ENCODE measurements around the gene BRD2. TPM values are rescaled to one million over a fixed set of nuclear protein-coding genes. Genes with fewer than 3 reads are reported as not detected.
"Not testable (repeated sequence)": the region's sequence is repeated elsewhere in the genome, so short reads cannot be mapped to it uniquely, and the experiment has no call there.

Gene BRD2
- total RNA-seq, 1 experiment from 2014 or later: 252 TPM

GRCh38 chr6:32941214-32941768 is 27.1 kb upstream of the BRD2 start:
- Histone ChIP-seq H3T11ph (ENCODE audit: low read length) (no peak overlapping the region), H3K4me2 (ENCODE audit: insufficient read depth, insufficient read length, low read length) (peak overlapping the region; percentile 43), H2BK120ac (ENCODE audit: low read depth, low read length, poor library complexity, severe bottlenecking) (no peak overlapping the region), H3K56ac (ENCODE audit: insufficient read length, low read depth, low read length) (no peak overlapping the region), H3K23me2 (ENCODE audit: insufficient read length, low read depth, low read length, poor library complexity, severe bottlenecking) (no peaks in the 10 kb centered on the region), H2BK12ac (ENCODE audit: insufficient read length, low read depth, low read length) (no peak overlapping the region), H3K9me3 (ENCODE audit: control insufficient read depth, low read depth, low read length) (no peaks in the 10 kb centered on the region), H3K27me3 (ENCODE audit: insufficient read depth, low read length) (no peaks in the 10 kb centered on the region), H3K9ac (ENCODE audit: extremely low read depth, insufficient read length, low read length) (no peak overlapping the region), H2BK20ac (ENCODE audit: low read depth, low read length, poor library complexity, severe bottlenecking) (no peak overlapping the region), H4K8ac (replicated peaks; ENCODE audit: insufficient read length, low read depth, low read length) (no peak overlapping the region), H2BK15ac (ENCODE audit: low read depth, low read length) (no peak overlapping the region), H3K14ac (ENCODE audit: insufficient read depth, low read length) (no peak overlapping the region), H2BK5ac (ENCODE audit: insufficient read length, low read length) (no peak overlapping the region), H3K79me2 (ENCODE audit: insufficient read depth, low read length) (no peaks in the 10 kb centered on the region), H3K27ac (ENCODE audit: insufficient read length, low read depth, low read length) (no peak overlapping the region), H2AFZ (ENCODE audit: low read length) (peak overlapping the region; percentile 87), H3K4me1 (ENCODE audit: insufficient read depth, low read length) (no peaks in the 10 kb centered on the region), H4K91ac (ENCODE audit: insufficient read length, low read depth, low read length) (no peak overlapping the region), H2AK5ac (ENCODE audit: insufficient read length, low read length) (no peak overlapping the region), H3K23ac (ENCODE audit: insufficient read length, low read depth, low read length) (no peak overlapping the region), H3K4ac (ENCODE audit: low read depth, low read length) (no peak overlapping the region), H4K5ac (ENCODE audit: insufficient read length, low read depth, low read length) (no peak overlapping the region), H3K18ac (ENCODE audit: insufficient read length, low read depth, low read length) (no peak overlapping the region), H3K79me1 (ENCODE audit: insufficient read depth, low read depth, low read length, poor library complexity, severe bottlenecking) (no peaks in the 10 kb centered on the region), H4K20me1 (ENCODE audit: control insufficient read depth, insufficient read depth, insufficient read length) (peaks cover 2% of the 10 kb centered on the region)
- no CpG with 5 or more reads among the region's 7 CpGs for WGBS (ENCODE audit: extremely low coverage, insufficient read length, low lambda C conversion rate)
- H3K36me3 Mint-ChIP-seq (ENCODE audit: insufficient read depth in 1 of 3, low read depth in 3 of 3): no peaks in the 10 kb centered on the region
- DNase-seq: no peak
- no peaks in the 10 kb centered on the region for H3K9me3 Mint-ChIP-seq
- H3K4me1 Mint-ChIP-seq: peaks cover 9 to 12% of the 10 kb centered on the region in 2 experiments
- H3K27ac Mint-ChIP-seq: peak overlapping the region in 1 of 3 experiments; percentile 69; a peak in 4 of 7 replicates
- TF ChIP-seq CTCF (conservative IDR thresholded peaks at IDR 0.05): no peak
- peaks cover 11% of the 10 kb centered on the region for H3K27me3 Mint-ChIP-seq (ENCODE audit: low read depth)
- H3K4me3 Mint-ChIP-seq: no peak overlapping the region

- not testable (repeated sequence) for H3K14ac ChIP-seq (ENCODE audit: insufficient read depth, low read length); H3K4me1 ChIP-seq (ENCODE audit: insufficient read depth, low read length); H3K27me3 Mint-ChIP-seq (ENCODE audit: low read depth); H3T11ph ChIP-seq (ENCODE audit: low read length); H3K36me3 Mint-ChIP-seq (ENCODE audit: insufficient read depth in 1 of 3, low read depth in 3 of 3); H2BK20ac ChIP-seq (ENCODE audit: low read depth, low read length, poor library complexity, severe bottlenecking); H4K20me1 ChIP-seq (ENCODE audit: control insufficient read depth, insufficient read depth, insufficient read length); H3K27me3 ChIP-seq (ENCODE audit: insufficient read depth, low read length); H2BK5ac ChIP-seq (ENCODE audit: insufficient read length, low read length); H3K4me2 ChIP-seq (ENCODE audit: insufficient read depth, insufficient read length, low read length); H3K27ac ChIP-seq (ENCODE audit: insufficient read length, low read depth, low read length); H2AFZ ChIP-seq (ENCODE audit: low read length); H4K91ac ChIP-seq (ENCODE audit: insufficient read length, low read depth, low read length); H3K23ac ChIP-seq (ENCODE audit: insufficient read length, low read depth, low read length); H3K79me2 ChIP-seq (ENCODE audit: insufficient read depth, low read length); H3K18ac ChIP-seq (ENCODE audit: insufficient read length, low read depth, low read length); H3K9ac ChIP-seq (ENCODE audit: extremely low read depth, insufficient read length, low read length); H2BK12ac ChIP-seq (ENCODE audit: insufficient read length, low read depth, low read length); H3K4ac ChIP-seq (ENCODE audit: low read depth, low read length); H3K9me3 Mint-ChIP-seq; H3K56ac ChIP-seq (ENCODE audit: insufficient read length, low read depth, low read length); H3K4me3 Mint-ChIP-seq; H4K5ac ChIP-seq (ENCODE audit: insufficient read length, low read depth, low read length); H3K9me3 ChIP-seq (ENCODE audit: control insufficient read depth, low read depth, low read length); H4K8ac ChIP-seq (replicated peaks; ENCODE audit: insufficient read length, low read depth, low read length); DNase-seq; H2AK5ac ChIP-seq (ENCODE audit: insufficient read length, low read length); H3K79me1 ChIP-seq (ENCODE audit: insufficient read depth, low read depth, low read length, poor library complexity, severe bottlenecking); H2BK15ac ChIP-seq (ENCODE audit: low read depth, low read length); H2BK120ac ChIP-seq (ENCODE audit: low read depth, low read length, poor library complexity, severe bottlenecking); H3K27ac Mint-ChIP-seq; H3K23me2 ChIP-seq (ENCODE audit: insufficient read length, low read depth, low read length, poor library complexity, severe bottlenecking)
- H3K4me1 Mint-ChIP-seq: peaks cover 12 to 14% of the 10 kb centered on the region in 2 experiments
- WGBS (ENCODE audit: extremely low coverage, insufficient read length, low lambda C conversion rate): no CpG with 5 or more reads among the region's 9 CpGs
These were observed 25.8 kb upstream of the BRD2 start for GRCh38 chr6:32942555-32943123.
